H9 (cell line): ENCODE results near the gene CAPN14. TPM values are rescaled to one million over a fixed set of nuclear protein-coding genes. Genes with fewer than 3 reads are reported as not detected.

Experiments
- DNase-seq: peaks from one replicate; pipeline ENCODE4 v3.0.0-alpha.2; 2017
- H2AFZ ChIP-seq: one replicate; pipeline ENCODE4 v1.6.1; 2013; ENCODE audit warnings: mild to moderate bottlenecking, low read length, control low read depth, moderate library complexity
- H2AK5ac ChIP-seq: 2 replicates; pipeline ENCODE4 v1.6.1; 2013; ENCODE audit warnings: low read length, control low read depth, mixed read lengths; ENCODE audit not compliant: insufficient read length
- H2BK120ac ChIP-seq: one replicate; pipeline ENCODE4 v1.6.1; 2013; ENCODE audit warnings: low read depth, mild to moderate bottlenecking, low read length, control low read depth, inconsistent platforms; ENCODE audit not compliant: poor library complexity, severe bottlenecking
- H2BK12ac ChIP-seq: 2 replicates; pipeline ENCODE4 v1.6.1; 2013; ENCODE audit warnings: low read length, control low read depth, mixed read lengths, low read depth; ENCODE audit not compliant: insufficient read length
- H2BK15ac ChIP-seq: 2 replicates; pipeline ENCODE4 v1.6.1; 2013; ENCODE audit warnings: low read depth, low read length, control low read depth
- H2BK20ac ChIP-seq: one replicate; pipeline ENCODE4 v1.6.1; 2013; ENCODE audit warnings: low read depth, mild to moderate bottlenecking, low read length, control low read depth, inconsistent platforms; ENCODE audit not compliant: poor library complexity, severe bottlenecking
- H2BK5ac ChIP-seq: 2 replicates; pipeline ENCODE4 v1.6.1; 2013; ENCODE audit warnings: low read length, control low read depth, mixed read lengths; ENCODE audit not compliant: insufficient read length
- H3K14ac ChIP-seq: 2 replicates; pipeline ENCODE4 v1.6.1; 2013; ENCODE audit warnings: low read length, control low read depth; ENCODE audit not compliant: insufficient read depth
- H3K18ac ChIP-seq: 2 replicates; pipeline ENCODE4 v1.6.1; 2013; ENCODE audit warnings: low read depth, mild to moderate bottlenecking, mixed read lengths, low read length, control low read depth; ENCODE audit not compliant: insufficient read length
- H3K23ac ChIP-seq: 2 replicates; pipeline ENCODE4 v1.6.1; 2013; ENCODE audit warnings: low read length, control low read depth, mixed read lengths, low read depth; ENCODE audit not compliant: insufficient read length
- H3K23me2 ChIP-seq: 2 replicates; pipeline ENCODE4 v1.6.1; 2013; ENCODE audit warnings: low read depth, mild to moderate bottlenecking, mixed read lengths, low read length, control low read depth; ENCODE audit not compliant: insufficient read length, poor library complexity, severe bottlenecking
- H3K27ac ChIP-seq: 2 replicates; pipeline ENCODE4 v1.5.1; 2013; ENCODE audit warnings: low read length, control low read depth, mixed read lengths, low read depth; ENCODE audit not compliant: insufficient read length
- H3K27me3 ChIP-seq: 2 replicates; pipeline ENCODE4 v1.6.1; 2013; ENCODE audit warnings: low read length, control low read depth, inconsistent platforms; ENCODE audit not compliant: insufficient read depth
- H3K4ac ChIP-seq: 2 replicates; pipeline ENCODE4 v1.6.1; 2013; ENCODE audit warnings: low read depth, mild to moderate bottlenecking, control low read depth, inconsistent platforms, low read length, moderate library complexity
- H3K4me1 ChIP-seq: 2 replicates; pipeline ENCODE4 v1.6.1; 2013; ENCODE audit warnings: low read length, control low read depth, inconsistent platforms; ENCODE audit not compliant: insufficient read depth
- H3K4me2 ChIP-seq: 2 replicates; pipeline ENCODE4 v1.6.1; 2013; ENCODE audit warnings: low read length, control low read depth, mixed read lengths; ENCODE audit not compliant: insufficient read length, insufficient read depth
- H3K56ac ChIP-seq: 2 replicates; pipeline ENCODE4 v1.6.1; 2013; ENCODE audit warnings: low read depth, mild to moderate bottlenecking, mixed read lengths, low read length, control low read depth; ENCODE audit not compliant: insufficient read length
- H3K79me1 ChIP-seq: 2 replicates; pipeline ENCODE4 v1.6.1; 2013; ENCODE audit warnings: low read depth, mild to moderate bottlenecking, moderate library complexity, low read length, control low read depth, inconsistent platforms; ENCODE audit not compliant: insufficient read depth, poor library complexity, severe bottlenecking
- H3K79me2 ChIP-seq: 2 replicates; pipeline ENCODE4 v1.6.1; 2013; ENCODE audit warnings: low read length, control low read depth, inconsistent platforms; ENCODE audit not compliant: insufficient read depth
- H3K9ac ChIP-seq: 2 replicates; pipeline ENCODE4 v1.6.1; 2013; ENCODE audit warnings: low read length, control low read depth, mixed read lengths; ENCODE audit not compliant: insufficient read length; ENCODE audit errors: extremely low read depth
- H3K9me3 ChIP-seq: one replicate; pipeline ENCODE4 v1.6.1; 2013; ENCODE audit warnings: low read depth, low read length, inconsistent platforms; ENCODE audit not compliant: control insufficient read depth
- H3T11ph ChIP-seq: one replicate; pipeline ENCODE4 v1.6.1; 2013; ENCODE audit warnings: mild to moderate bottlenecking, low read length, control low read depth, inconsistent platforms
- H4K20me1 ChIP-seq: one replicate; pipeline ENCODE4 v1.6.1; 2013; ENCODE audit not compliant: control insufficient read depth, insufficient read length, insufficient read depth
- H4K5ac ChIP-seq: 2 replicates; pipeline ENCODE4 v1.6.1; 2013; ENCODE audit warnings: low read depth, mild to moderate bottlenecking, mixed read lengths, low read length, control low read depth; ENCODE audit not compliant: insufficient read length
- H4K8ac ChIP-seq: replicated peaks from 2 replicates; pipeline ENCODE4 v1.6.1; 2013; ENCODE audit warnings: low read length, control low read depth, mixed read lengths, low read depth; ENCODE audit not compliant: insufficient read length
- H4K91ac ChIP-seq: 2 replicates; pipeline ENCODE4 v1.6.1; 2013; ENCODE audit warnings: low read depth, mild to moderate bottlenecking, moderate library complexity, mixed read lengths, low read length, control low read depth; ENCODE audit not compliant: insufficient read length
- H3K27ac Mint-ChIP-seq, 3 experiments: 2 replicates in 2 of 3; 3 replicates in 1 of 3; pipeline ENCODE4 v1.8.0; 2020 to 2021; ENCODE audit warnings: mixed read lengths in 3 of 3, mild to moderate bottlenecking in 1 of 3, moderate library complexity in 1 of 3
- H3K27me3 Mint-ChIP-seq: 2 replicates; pipeline ENCODE4 v1.8.0; 2021; ENCODE audit warnings: low read depth, mild to moderate bottlenecking, moderate library complexity, mixed read lengths
- H3K36me3 Mint-ChIP-seq, 3 experiments: 2 replicates in 2 of 3; 3 replicates in 1 of 3; pipeline ENCODE4 v1.8.0; 2020 to 2021; ENCODE audit warnings: low read depth in 3 of 3, mixed read lengths in 3 of 3; ENCODE audit not compliant: insufficient read depth in 1 of 3
- H3K4me1 Mint-ChIP-seq, 2 experiments: 2 replicates each; pipeline ENCODE4 v1.8.0; 2020; ENCODE audit warnings: mixed read lengths in 2 of 2
- H3K4me3 Mint-ChIP-seq, 2 experiments: 2 replicates in 1 of 2; 3 replicates in 1 of 2; pipeline ENCODE4 v1.8.0; 2020 to 2021; ENCODE audit warnings: mild to moderate bottlenecking in 2 of 2, mixed read lengths in 2 of 2, moderate library complexity in 1 of 2
- H3K9me3 Mint-ChIP-seq, 2 experiments: 2 replicates in 1 of 2; 3 replicates in 1 of 2; pipeline ENCODE4 v1.8.0; 2020; ENCODE audit warnings: mild to moderate bottlenecking in 2 of 2, mixed read lengths in 2 of 2, moderate library complexity in 1 of 2
- whole genome bisulfite sequencing: extraction: QIAGEN DNeasy Blood & Tissue Kit; methylation state at CpG from one replicate; pipeline ENCODE4 v1.1.7; 2013; ENCODE audit warnings: missing lambda C conversion rate, low lambda C conversion rate, mixed read lengths; ENCODE audit not compliant: insufficient read length; ENCODE audit errors: extremely low coverage; 5-methylcytosine and 5-hydroxymethylcytosine counted together
- total RNA-seq: library from RNA; stranded (reverse); gene quantifications from 2 replicates; pipeline ENCODE4 v1.2.1, GENCODE V29; 2021
- TF ChIP-seq, protein P1 (sequence below): fragments of 200-600 bp; sonication (generic); conservative IDR thresholded peaks from 3 replicates; pipeline ENCODE4 v1.8.0; 2021; ENCODE audit warnings: antibody characterized with exemption, mild to moderate bottlenecking

CAPN14 gene
- total RNA-seq, 1 experiment from 2014 or later = 0.09 TPM

DNA sequence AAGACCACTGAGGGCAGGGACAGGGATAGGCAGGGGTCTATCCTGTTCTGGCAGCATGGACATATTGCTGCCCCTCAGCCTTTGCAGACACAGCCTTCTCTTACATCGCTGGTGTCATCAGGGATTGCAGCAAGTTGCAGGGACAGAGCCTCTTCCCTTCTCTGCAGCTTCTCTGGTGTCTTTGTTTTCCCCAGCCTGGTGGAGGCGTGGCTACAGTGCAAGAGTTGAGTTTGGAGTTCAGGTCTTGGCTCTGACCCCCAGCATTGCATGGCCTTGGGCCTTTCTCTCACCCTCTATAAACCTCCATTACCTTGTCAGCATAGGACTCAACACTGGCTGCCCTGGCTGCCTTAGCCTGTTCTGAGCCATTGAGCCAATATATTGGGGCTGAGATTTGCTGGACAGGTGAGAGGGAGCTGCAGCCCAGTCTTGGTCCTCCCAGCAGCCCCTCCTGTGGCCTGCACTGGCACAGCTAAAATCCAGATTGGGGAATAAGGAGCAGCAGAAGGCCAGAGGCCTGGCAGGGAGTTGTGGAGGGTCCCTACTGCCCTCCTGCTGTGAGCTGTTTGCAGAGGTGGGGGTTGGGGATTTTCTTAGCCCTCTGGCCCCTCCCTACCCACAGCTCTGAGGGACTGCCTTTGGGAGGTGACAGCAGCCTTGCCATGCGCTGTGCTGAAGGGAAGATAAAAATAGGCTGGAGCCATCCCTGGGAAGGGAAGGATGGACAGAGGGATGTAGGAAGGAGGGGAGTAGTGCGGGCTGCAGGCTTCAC is 39.5 kb upstream of the CAPN14 start:
- Histone ChIP-seq H4K20me1 (no peaks in the 10 kb centered on the region), H3T11ph (no peak overlapping the region), H3K79me1 (no peaks in the 10 kb centered on the region), H3K14ac (no peak overlapping the region), H3K18ac (no peak overlapping the region), H2BK20ac (no peak overlapping the region), H4K8ac (no peak overlapping the region), H3K9ac (no peak overlapping the region), H3K9me3 (no peaks in the 10 kb centered on the region), H3K27me3 (no peaks in the 10 kb centered on the region), H2AFZ (no peak overlapping the region), H3K23ac (no peak overlapping the region), H2BK15ac (no peak overlapping the region), H4K5ac (no peak overlapping the region), H3K27ac (no peak overlapping the region), H3K56ac (no peak overlapping the region), H3K4ac (no peak overlapping the region), H3K23me2 (no peaks in the 10 kb centered on the region), H2AK5ac (no peak overlapping the region), H3K4me1 (no peaks in the 10 kb centered on the region), H4K91ac (no peak overlapping the region), H3K79me2 (no peaks in the 10 kb centered on the region), H3K4me2 (no peak overlapping the region), H2BK5ac (no peak overlapping the region), H2BK120ac (no peak overlapping the region), H2BK12ac (no peak overlapping the region)
- no CpG with 5 or more reads among the region's 4 CpGs for WGBS
- Mint-ChIP-seq H3K27me3 (no peaks in the 10 kb centered on the region; the same call in 1 of the 2 replicates), H3K36me3 (peaks cover 5 to 8% (median 5%) of the 10 kb centered on the region in 3 experiments; a peak in 6 of 7 replicates), H3K4me3 (no peak overlapping the region; a peak in 1 of 5 replicates), H3K4me1 (peaks cover 32 to 44% of the 10 kb centered on the region in 2 experiments), H3K9me3 (no peaks in the 10 kb centered on the region), H3K27ac (peak overlapping the region in 1 of 3 experiments; percentile 54; a peak in 2 of 7 replicates)
- DNase-seq = no peak
- TF ChIP-seq, protein P1, sequence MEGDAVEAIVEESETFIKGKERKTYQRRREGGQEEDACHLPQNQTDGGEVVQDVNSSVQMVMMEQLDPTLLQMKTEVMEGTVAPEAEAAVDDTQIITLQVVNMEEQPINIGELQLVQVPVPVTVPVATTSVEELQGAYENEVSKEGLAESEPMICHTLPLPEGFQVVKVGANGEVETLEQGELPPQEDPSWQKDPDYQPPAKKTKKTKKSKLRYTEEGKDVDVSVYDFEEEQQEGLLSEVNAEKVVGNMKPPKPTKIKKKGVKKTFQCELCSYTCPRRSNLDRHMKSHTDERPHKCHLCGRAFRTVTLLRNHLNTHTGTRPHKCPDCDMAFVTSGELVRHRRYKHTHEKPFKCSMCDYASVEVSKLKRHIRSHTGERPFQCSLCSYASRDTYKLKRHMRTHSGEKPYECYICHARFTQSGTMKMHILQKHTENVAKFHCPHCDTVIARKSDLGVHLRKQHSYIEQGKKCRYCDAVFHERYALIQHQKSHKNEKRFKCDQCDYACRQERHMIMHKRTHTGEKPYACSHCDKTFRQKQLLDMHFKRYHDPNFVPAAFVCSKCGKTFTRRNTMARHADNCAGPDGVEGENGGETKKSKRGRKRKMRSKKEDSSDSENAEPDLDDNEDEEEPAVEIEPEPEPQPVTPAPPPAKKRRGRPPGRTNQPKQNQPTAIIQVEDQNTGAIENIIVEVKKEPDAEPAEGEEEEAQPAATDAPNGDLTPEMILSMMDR = no peak; the same call in 2 of the 3 replicates
